Raji (cell line): Measurements from ENCODE around the gene OSBPL9.

Experiments
- POLR2A ChIP-seq: IDR thresholded peaks from 2 replicates; pipeline ENCODE4 v1.6.1; 2011; ENCODE audit warnings: low read depth, low read length, control low read depth; ENCODE audit not compliant: insufficient read depth

OSBPL9 gene

DNA sequence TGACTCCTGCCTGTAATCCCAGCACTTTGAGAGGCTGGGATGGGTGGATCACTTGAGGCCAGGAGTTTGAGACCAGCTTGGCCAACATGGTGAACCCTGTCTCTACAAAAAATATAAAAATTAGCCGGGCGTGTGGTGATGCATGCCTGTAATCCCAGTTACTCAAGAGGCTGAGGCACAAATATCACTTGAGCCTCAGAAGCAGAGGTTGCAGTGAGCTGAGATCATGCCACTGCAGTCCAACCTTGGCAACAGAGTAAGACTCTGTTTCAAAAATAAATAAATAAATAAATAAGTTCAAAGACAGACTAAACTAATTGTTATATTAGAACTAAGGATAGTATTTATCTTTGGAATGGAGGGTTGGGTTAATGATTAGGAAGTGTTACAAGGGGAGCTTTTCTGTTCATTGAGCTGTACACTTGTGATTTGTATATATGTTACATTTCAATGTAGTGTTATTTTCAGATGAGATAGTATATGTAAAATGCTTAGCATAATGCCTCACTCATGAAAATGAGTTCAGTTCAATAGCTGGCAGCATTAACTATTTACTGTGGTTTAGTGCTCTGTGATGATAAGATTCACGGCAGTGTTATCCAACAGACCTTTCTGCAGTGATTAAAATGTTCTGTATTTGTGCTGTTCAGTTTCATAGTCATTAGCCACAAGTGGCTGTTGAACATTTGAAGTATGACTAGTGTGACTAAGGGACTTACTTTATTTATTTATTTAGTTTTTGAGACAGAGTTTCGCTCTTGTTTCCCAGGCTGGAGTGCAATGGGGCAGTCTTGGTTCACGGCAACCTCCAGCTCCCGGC, 47.7 kb downstream of the OSBPL9 start:
- no peak for TF ChIP-seq POLR2A

GRCh38 chr1:51666478-51666877, 49.6 kb downstream of the OSBPL9 start:
- TF ChIP-seq POLR2A = no peak

- no peak for TF ChIP-seq POLR2A
Observed at GRCh38 chr1:51667561-51667960, 50.7 kb downstream of the OSBPL9 start.

GRCh38 chr1:51669272-51669671, 52.4 kb downstream of the OSBPL9 start:
- TF ChIP-seq POLR2A = no peak

- no peak for TF ChIP-seq POLR2A
Observed at GRCh38 chr1:51669816-51670215, 52.9 kb downstream of the OSBPL9 start.

DNA sequence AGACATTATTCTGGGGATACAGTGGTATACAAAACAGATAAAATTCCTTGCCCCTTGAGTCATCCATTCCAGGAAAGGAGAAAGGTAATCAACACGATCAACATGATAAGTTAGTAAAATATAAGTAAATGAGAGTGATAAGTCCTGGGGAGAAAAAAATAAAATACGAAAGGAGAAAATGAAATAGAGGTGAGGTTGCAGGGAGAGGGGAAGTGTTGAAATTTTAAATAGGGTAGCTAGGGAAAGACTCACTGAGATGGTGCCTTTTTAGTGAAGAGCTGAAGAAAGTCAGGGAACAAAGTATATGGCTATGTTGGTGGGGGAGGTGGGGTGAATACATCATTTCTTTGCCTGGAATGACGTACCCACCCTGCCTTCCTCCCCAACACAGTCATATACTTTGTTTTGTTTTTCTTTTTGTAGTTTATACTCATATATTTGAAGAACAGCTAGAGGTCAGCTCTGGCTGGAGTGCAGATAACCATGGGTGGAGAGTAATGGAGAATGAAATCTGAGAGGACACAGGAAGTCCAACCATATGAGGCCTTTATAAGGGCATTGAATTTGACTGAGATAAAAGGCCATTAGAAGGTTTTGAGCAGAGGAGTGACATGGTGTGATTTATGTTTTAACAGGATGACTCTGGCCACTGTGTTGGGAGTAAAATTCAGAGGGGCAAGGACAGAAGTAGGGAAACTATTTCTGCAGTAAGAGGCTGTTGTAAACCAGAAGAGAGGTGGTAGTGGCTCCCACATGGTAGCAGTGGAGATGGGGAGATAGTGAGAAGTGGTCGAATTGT, 54.8 kb downstream of the OSBPL9 start:
- TF ChIP-seq POLR2A = no peak

GRCh38 chr1:51673279-51673678, 56.4 kb downstream of the OSBPL9 start:
- no peak for TF ChIP-seq POLR2A

- no peak for TF ChIP-seq POLR2A
Observed at GRCh38 chr1:51675177-51675780, 58.4 kb downstream of the OSBPL9 start.

DNA sequence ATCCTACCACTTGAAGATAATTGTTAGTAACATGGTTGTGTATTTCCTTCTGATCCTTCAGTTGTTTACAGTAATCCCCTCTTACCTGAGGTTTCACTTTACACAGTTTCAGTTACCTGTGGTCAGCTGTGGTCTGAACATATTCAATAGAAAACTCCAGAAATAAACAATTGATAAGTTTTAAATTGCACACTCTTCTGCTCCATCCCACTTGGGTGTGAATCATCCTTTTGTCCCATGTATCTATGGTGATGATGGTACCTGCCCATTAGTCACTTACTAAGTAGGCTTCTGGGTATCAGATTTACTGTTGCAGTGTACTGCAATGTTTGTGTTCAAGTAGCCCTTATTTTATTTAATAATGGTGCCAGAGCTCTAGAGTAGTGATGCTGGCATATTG, 62.5 kb downstream of the OSBPL9 start:
- no peak for TF ChIP-seq POLR2A

DNA sequence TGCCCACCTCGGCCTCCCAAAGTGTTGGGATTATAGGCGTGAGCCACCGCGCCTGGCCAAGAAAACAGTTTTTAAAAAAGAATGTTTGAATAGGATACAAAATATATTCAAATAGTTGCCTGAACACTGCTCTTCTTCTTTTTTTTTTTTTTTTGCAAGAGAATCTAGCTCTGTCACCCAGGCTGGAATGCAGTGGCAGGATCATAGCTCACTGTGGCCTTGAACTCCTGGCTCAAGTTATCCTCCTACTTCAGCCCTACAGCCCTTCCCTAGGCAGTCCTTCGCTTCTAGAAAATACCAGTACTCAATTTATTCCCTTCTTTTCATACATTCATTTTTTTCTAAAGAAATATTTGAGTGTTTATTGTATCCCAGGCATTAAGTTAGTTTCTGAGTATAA, 67.9 kb downstream of the OSBPL9 start:
- TF ChIP-seq POLR2A = no peak

- TF ChIP-seq POLR2A = no peak
Observed at GRCh38 chr1:51686450-51686849, 69.6 kb downstream of the OSBPL9 start.

GRCh38 chr1:51689075-51689440, 72.2 kb downstream of the OSBPL9 start:
- no peak for TF ChIP-seq POLR2A

DNA sequence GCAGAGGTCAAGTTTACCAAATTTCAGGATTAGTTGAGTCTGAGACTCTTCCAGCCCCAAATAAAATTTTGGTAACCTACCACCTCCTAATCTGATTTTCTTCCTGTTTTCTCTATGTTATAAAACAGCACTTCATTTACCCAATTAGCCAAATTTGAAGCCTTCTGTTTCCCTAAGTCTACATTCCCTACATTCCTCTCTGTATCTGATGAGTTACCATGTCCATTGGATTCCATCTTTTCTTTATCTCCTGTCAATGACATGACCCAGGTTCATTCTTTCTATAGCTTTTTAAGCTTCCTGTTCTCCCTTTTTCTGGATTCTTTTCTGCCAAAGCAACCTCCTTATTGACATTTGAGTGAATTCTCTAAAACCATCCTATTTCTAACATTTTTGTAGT, 72.8 kb downstream of the OSBPL9 start:
- no peak for TF ChIP-seq POLR2A

GRCh38 chr1:51690285-51690961, 73.5 kb downstream of the OSBPL9 start:
- TF ChIP-seq POLR2A = no peak

GRCh38 chr1:51691920-51692319, 75.0 kb downstream of the OSBPL9 start:
- TF ChIP-seq POLR2A = no peak

DNA sequence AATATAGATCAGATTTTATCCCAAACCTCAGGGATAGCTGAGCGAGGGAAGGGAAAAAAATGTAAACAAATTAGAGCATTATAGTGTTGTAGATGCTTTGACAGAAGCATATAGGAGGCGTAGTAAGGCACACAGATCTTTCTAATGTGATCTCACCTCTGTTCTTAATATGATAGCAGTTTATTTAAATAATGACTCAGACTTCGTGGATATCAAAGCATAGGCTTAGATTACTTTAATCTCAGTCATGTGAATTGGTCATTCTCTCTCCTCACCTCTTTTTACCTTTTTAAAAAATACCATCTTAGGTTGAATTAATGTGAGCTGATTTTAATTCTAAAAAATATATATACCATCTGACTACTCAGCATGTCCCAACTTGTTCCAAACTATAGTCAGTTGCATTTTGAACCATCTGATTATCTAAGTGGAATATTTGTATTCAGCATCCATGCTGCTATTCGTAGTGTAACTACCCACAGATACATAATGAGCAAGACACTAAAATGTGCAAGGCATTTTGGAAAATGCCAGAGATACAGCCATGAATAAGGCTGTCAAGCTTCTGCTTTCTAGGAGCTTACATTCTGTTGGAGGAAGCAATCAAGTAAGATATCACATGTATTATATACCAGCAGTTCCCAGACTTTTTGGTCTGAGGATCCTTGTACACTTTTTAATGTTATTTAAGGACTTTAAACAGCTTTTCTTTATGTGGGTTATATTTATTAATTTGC, 76.7 kb downstream of the OSBPL9 start:
- TF ChIP-seq POLR2A = no peak
